Memory B cell (primary cell): ENCODE data around the gene MIOX.
A peak's percentile ranks its signal among the peaks of the same experiment; 100 is the strongest.

Experiments used
- ATAC-seq: fragments of 150-1000 bp; cut with Tn5 transposase; 2 replicates; pipeline ENCODE4 v1.10.0; 2021; ENCODE audit warnings: low read depth, mild to moderate bottlenecking, moderate library complexity
- DNase-seq, 2 donors: peaks; one replicate each; pipeline ENCODE4 v3.0.0; 2022; ENCODE audit warnings: low spot score in 2 of 2
- H3K27ac Mint-ChIP-seq: one replicate; pipeline ENCODE4 v1.8.0; 2022; ENCODE audit warnings: mild to moderate bottlenecking, moderate library complexity, mixed read lengths
- H3K27me3 Mint-ChIP-seq: one replicate; pipeline ENCODE4 v1.8.0; 2022; ENCODE audit warnings: mixed read lengths
- H3K36me3 Mint-ChIP-seq: one replicate; pipeline ENCODE4 v1.8.0; 2022; ENCODE audit warnings: mild to moderate bottlenecking, mixed read lengths
- H3K4me1 Mint-ChIP-seq: one replicate; pipeline ENCODE4 v1.8.0; 2022; ENCODE audit warnings: mixed read lengths
- H3K4me3 Mint-ChIP-seq: one replicate; pipeline ENCODE4 v1.8.0; 2022; ENCODE audit warnings: mild to moderate bottlenecking, moderate library complexity, mixed read lengths
- H3K9me3 Mint-ChIP-seq: one replicate; pipeline ENCODE4 v1.8.0; 2022; ENCODE audit warnings: mixed read lengths

MIOX gene

DNA sequence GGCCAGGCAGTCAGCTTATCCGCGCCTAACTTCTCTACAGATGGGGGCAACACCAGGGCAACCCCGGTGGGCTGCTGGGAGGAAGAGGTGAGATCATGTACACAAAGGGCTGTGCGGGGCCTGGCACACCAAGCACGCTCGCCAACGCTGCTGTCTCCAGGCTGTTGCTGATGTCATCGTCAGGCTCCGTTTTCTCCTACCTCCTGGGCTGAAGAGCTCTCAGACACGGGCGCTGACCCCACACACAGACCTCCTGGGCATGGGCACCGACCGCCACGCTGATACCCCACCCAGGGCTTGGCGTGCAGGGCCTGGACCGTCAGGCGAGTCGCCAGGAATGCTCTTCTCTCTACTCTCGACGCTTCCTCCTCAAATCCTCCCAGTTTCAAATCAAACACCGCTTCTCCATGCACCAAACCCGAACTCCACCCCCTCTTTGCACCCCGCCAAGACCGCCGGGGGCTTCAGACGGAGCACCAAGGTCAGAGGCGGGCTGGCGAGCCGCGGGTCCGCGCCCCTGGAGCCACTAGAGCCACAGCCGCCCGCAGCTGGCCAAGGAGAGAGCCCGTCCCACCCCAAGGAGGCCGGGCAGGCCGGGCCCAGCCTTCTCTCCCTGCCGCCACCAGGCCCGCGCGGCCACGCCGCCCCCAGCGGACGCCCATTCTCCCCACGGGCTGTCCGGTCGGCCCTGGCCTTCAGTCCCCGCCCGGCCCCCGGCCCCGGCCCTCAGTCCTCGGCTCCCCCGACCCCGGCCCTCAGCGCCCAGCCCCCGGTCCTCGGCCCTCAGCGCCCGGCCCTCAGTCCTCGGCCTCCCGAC, 12.6 kb upstream of the MIOX start:
- H3K9me3 Mint-ChIP-seq: no peaks in the 10 kb centered on the region
- no peaks in the 10 kb centered on the region for H3K36me3 Mint-ChIP-seq
- peak overlapping the region; percentile 88 for H3K4me3 Mint-ChIP-seq
- no peak for DNase-seq
- H3K27me3 Mint-ChIP-seq: no peaks in the 10 kb centered on the region
- peak overlapping the region; percentile 84 for H3K27ac Mint-ChIP-seq
- ATAC-seq: no peak
- peaks cover 41% of the 10 kb centered on the region for H3K4me1 Mint-ChIP-seq

GRCh38 chr22:50474710-50475651, 11.7 kb upstream of the MIOX start, which contains the start of gene SBF1:
TSS of gene SBF1 (minus strand) at chr22:50475035. CDS start at chr22:50474840, 195 bp downstream.
- peak; percentile 77 for ATAC-seq
- H3K9me3 Mint-ChIP-seq: no peaks in the 10 kb centered on the region
- peak within 1 kb of the TSS; percentile 88 for H3K4me3 Mint-ChIP-seq
- no peaks in the 10 kb centered on the region for H3K36me3 Mint-ChIP-seq
- peak; percentile 84 to 89 for DNase-seq
- H3K27ac Mint-ChIP-seq: peak within 1 kb of the TSS; percentile 84
- peaks cover 36% of the 10 kb centered on the region for H3K4me1 Mint-ChIP-seq
- H3K27me3 Mint-ChIP-seq: no peaks in the 10 kb centered on the region

- ATAC-seq: no peak
- Mint-ChIP-seq H3K4me3 (peak overlapping the region; percentile 75), H3K27me3 (peaks cover 2% of the 10 kb centered on the region), H3K36me3 (no peaks in the 10 kb centered on the region), H3K27ac (no peak overlapping the region), H3K9me3 (no peaks in the 10 kb centered on the region), H3K4me1 (peaks cover 30% of the 10 kb centered on the region)
- no peak for DNase-seq
Observed at GRCh38 chr22:50475652-50476002, 11.0 kb upstream of the MIOX start.

- Mint-ChIP-seq H3K4me1 (peaks cover 23% of the 10 kb centered on the region), H3K9me3 (no peaks in the 10 kb centered on the region), H3K27me3 (peaks cover 2% of the 10 kb centered on the region), H3K27ac (no peak overlapping the region), H3K36me3 (no peaks in the 10 kb centered on the region), H3K4me3 (peak overlapping the region; percentile 52)
- no peak for DNase-seq
- ATAC-seq: no peak
Observed at GRCh38 chr22:50476868-50477267, 9.8 kb upstream of the MIOX start.

DNA sequence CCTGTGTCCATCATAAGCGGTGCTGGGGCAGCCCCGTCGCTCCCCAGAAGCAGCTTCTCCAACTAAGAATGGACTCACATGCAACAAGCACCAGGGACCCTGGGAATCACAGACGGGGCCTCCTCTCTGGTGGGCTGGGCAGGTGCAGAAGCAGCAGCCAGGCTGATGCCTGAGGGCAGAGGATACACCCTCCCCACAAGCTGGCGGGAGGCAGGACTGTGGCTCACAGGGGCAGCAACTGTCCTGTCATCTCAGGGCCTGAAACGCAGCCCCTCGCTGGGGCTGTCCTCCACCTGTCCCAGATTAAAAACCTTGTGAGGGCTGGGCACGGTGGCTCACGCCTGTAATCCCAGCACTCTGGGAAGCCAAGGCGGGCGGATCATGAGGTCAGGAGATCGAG, 8.7 kb upstream of the MIOX start:
- no peak for DNase-seq
- Mint-ChIP-seq H3K27ac (no peak overlapping the region), H3K9me3 (no peaks in the 10 kb centered on the region), H3K27me3 (peaks cover 2% of the 10 kb centered on the region), H3K36me3 (no peaks in the 10 kb centered on the region), H3K4me1 (peaks cover 16% of the 10 kb centered on the region), H3K4me3 (no peak overlapping the region)
- ATAC-seq: no peak

DNA sequence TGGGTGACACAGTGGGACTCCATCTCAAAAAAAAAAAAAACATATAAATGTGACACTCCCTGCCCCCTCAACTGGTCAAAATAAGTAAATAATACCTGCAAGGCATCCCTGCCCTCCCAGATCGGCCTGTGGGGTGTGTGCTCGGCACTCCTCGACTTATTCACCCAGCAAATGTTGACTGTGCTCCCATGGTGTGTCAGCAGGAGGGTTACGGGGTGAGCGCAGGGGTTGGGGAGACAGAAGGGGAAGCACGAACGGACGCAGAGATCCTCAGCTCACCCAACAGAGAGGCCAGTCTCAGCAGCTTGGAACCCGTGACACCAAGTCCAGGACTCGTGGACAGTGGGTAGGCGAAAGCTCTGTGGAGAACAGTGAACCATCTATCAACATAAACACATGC, 6.9 kb upstream of the MIOX start:
- Mint-ChIP-seq H3K27ac (no peak overlapping the region), H3K9me3 (no peaks in the 10 kb centered on the region), H3K36me3 (no peaks in the 10 kb centered on the region), H3K4me1 (peaks cover 9% of the 10 kb centered on the region), H3K4me3 (peak overlapping the region; percentile 76), H3K27me3 (peaks cover 2% of the 10 kb centered on the region)
- no peak for DNase-seq
- ATAC-seq: no peak

GRCh38 chr22:50481045-50481439, 5.6 kb upstream of the MIOX start:
- Mint-ChIP-seq H3K4me3 (peak overlapping the region; percentile 50), H3K36me3 (no peaks in the 10 kb centered on the region), H3K27ac (no peak overlapping the region), H3K9me3 (no peaks in the 10 kb centered on the region), H3K4me1 (peaks cover 11% of the 10 kb centered on the region), H3K27me3 (peaks cover 2% of the 10 kb centered on the region)
- DNase-seq (no peak), ATAC-seq (no peak)

DNA sequence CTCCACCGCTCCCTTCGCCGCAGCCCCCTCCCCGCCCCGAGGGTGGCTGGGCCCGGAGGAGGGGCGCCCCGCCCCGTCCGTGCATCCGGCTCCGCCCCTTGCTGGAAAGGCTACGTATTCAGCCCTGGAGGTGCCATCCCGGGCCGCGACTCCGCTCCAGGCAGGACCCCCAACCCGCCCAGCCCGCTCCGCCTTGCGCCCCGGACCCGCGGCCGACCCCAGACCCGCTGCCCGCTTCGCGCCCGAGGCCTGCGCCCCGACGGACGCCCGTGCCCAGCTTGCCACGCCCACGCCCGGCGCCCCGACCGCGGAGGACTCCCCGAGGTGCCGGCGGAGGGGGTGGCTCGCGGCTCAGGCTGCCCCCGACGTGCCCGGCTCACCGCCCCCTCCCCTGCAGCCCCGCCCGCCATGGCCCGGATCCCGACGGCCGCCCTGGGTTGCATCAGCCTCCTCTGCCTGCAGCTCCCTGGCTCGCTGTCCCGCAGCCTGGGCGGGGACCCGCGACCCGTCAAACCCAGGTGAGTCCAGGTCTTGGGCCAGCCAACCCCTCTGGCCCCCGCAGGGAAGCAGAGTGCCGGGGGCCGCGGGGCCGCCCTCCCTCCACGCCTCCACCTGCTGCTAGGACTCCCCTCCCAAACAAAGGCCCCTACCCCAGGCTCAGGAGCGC, 5.1 kb upstream of the MIOX start, which contains the start of gene ADM2:
ADM2 (plus strand) TSS at position 104 of the 667 bp plus-strand sequence; CDS start at position 409, 305 bp downstream.
- Mint-ChIP-seq H3K27me3 (peaks cover 2% of the 10 kb centered on the region), H3K27ac (no peak within 1 kb of the TSS), H3K36me3 (no peaks in the 10 kb centered on the region), H3K4me1 (peaks cover 11% of the 10 kb centered on the region), H3K4me3 (peak within 1 kb of the TSS; percentile 77), H3K9me3 (no peaks in the 10 kb centered on the region)
- ATAC-seq (peak; percentile 70), DNase-seq (peak; percentile 33 to 52)

- no peak overlapping the region for H3K27ac Mint-ChIP-seq
- ATAC-seq: no peak
- H3K9me3 Mint-ChIP-seq: no peaks in the 10 kb centered on the region
- H3K4me3 Mint-ChIP-seq: peak overlapping the region; percentile 77
- H3K27me3 Mint-ChIP-seq: peaks cover 2% of the 10 kb centered on the region
- no peak for DNase-seq
- peaks cover 13% of the 10 kb centered on the region for H3K4me1 Mint-ChIP-seq
- H3K36me3 Mint-ChIP-seq: no peaks in the 10 kb centered on the region
Observed at GRCh38 chr22:50482107-50483074, 4.3 kb upstream of the MIOX start.

DNA sequence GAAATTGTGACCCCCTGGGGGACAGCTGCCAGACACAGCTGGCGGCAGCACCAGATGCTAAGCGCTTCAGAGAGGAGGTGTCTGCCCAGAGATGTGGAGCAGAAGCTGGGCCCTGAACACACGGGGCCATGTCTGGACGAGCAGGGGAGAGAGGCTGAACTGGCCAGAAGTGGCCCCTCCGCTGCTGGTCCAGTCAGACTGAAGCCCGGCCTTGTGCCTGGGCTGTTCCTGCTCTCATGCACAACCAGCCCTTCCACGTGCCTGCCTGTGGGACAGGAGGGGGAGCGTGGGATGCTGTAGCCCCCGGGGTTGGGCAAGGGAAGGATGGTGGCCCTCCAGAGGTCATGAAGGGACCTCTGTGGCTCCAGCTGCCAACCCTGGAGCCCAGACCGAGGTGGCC, 3.6 kb upstream of the MIOX start:
- Mint-ChIP-seq H3K27ac (no peak overlapping the region), H3K36me3 (no peaks in the 10 kb centered on the region), H3K27me3 (peaks cover 2% of the 10 kb centered on the region), H3K4me3 (peak overlapping the region; percentile 50), H3K4me1 (peaks cover 13% of the 10 kb centered on the region), H3K9me3 (no peaks in the 10 kb centered on the region)
- ATAC-seq: no peak
- DNase-seq: no peak

- no peak for DNase-seq
- Mint-ChIP-seq H3K9me3 (no peaks in the 10 kb centered on the region), H3K27me3 (peaks cover 2% of the 10 kb centered on the region), H3K36me3 (no peaks in the 10 kb centered on the region), H3K4me3 (no peak overlapping the region), H3K4me1 (peaks cover 13% of the 10 kb centered on the region), H3K27ac (no peak overlapping the region)
- no peak for ATAC-seq
Observed at GRCh38 chr22:50483556-50483955, 3.1 kb upstream of the MIOX start.

DNA sequence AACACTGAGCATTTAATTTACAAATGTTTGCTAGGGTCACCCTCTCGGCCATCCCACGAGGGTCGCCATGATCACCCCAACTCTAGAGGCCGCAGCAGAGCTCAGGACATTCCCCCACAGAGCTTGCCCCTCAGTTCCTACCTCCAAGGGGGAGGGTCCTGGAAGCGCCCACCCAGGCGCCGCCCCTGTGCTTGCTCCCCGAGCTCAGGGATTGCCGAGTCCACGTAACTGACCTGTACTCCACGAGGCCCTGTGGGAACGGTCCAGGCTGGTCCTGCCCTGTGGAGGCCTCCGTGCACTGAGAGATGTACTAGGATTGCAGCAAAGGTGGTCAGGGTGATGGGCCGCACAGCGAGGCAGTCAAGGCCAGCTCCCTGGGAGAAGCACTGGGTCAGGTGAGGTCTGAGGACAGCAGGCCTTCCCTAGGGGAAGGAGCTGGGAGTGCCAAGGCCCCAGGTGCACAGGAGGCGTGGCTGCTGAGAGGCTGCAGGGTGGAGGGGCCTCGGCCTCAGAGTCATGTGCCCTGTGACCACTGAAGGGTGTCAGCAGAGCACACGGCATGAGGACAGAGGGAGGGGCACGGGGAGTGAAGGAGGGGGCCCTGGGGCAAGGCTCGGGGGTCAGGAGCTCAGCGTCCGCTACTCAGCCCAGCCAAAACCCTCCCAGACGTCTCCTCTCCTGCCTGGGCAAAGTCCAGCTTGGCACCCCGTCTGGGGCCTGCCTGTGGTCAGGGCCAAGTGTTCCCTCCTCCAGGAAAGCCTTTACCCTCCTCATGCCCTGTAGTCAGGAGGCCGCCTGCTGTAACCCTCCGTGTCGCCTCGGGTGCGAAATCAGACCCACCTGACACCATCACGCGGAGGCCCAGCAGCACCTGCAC, 2.4 kb upstream of the MIOX start:
- peaks cover 13% of the 10 kb centered on the region for H3K4me1 Mint-ChIP-seq
- H3K27ac Mint-ChIP-seq: no peak overlapping the region
- ATAC-seq (peak; percentile 58), DNase-seq (no peak)
- H3K36me3 Mint-ChIP-seq: no peaks in the 10 kb centered on the region
- H3K4me3 Mint-ChIP-seq: no peak overlapping the region
- H3K9me3 Mint-ChIP-seq: no peaks in the 10 kb centered on the region
- H3K27me3 Mint-ChIP-seq: peaks cover 2% of the 10 kb centered on the region
